SH-SY5Y (cell line): ENCODE measurements around the gene CD151.

Experiments used
- GATA2 ChIP-seq: IDR thresholded peaks from 2 replicates; pipeline ENCODE4 v1.6.1; 2011; ENCODE audit warnings: mild to moderate bottlenecking, low read depth, low read length
- GATA3 ChIP-seq: IDR thresholded peaks from 2 replicates; pipeline ENCODE4 v1.6.1; 2011; ENCODE audit warnings: low read depth, mild to moderate bottlenecking, low read length, moderate library complexity

GRCh38 chr11:830295-831117 is 2.2 kb upstream of the CD151 start:
- no peak for TF ChIP-seq GATA3
- TF ChIP-seq GATA2: no peak
